H1 (cell line): ENCODE data around the gene GSE1. TPM values are rescaled to one million over a fixed set of nuclear protein-coding genes. Genes with fewer than 3 reads are reported as not detected.
A peak's percentile ranks its signal among the peaks of the same experiment; 100 is the strongest.

ENCODE experiments used
- CTCF ChIA-PET: fragments of 300-600 bp; sonication (Branson Sonifier 250); formaldehyde crosslinking; loops from one replicate; lab custom pipeline; 2021; ENCODE audit not compliant: partially characterized antibody; lab: Charles Lee
- POLR2A ChIA-PET: fragments of 300-600 bp; sonication (Branson Sonifier 250); formaldehyde crosslinking; loops from one replicate; lab custom pipeline; 2021; ENCODE audit warnings: inconsistent platforms; ENCODE audit not compliant: partially characterized antibody; lab: Charles Lee
- DNase-seq, 2 experiments: peaks; one replicate each; pipeline versions ENCODE4 v3.0.0 to v3.0.0-alpha.2; 2010 to 2022; ENCODE audit warnings: low spot score in 2 of 2, low read depth in 1 of 2, mixed read lengths in 1 of 2
- FAIRE-seq: peaks from 2 replicates; lab custom pipeline; 2011; peaks lifted over from hg19 to GRCh38; lab: Jason Lieb, UNC
- H2AFZ ChIP-seq: 2 replicates; pipeline ENCODE4 v1.8.1; 2012; ENCODE audit warnings: low read length, inconsistent platforms
- H2AK5ac ChIP-seq: 2 replicates; pipeline ENCODE4 v1.6.1; 2013; ENCODE audit warnings: low read depth, low read length
- H2BK120ac ChIP-seq: replicated peaks from 2 replicates; pipeline ENCODE3; 2013; ENCODE audit warnings: low read depth, low read length, inconsistent platforms
- H2BK12ac ChIP-seq: 2 replicates; pipeline ENCODE4 v1.6.1; 2013; ENCODE audit warnings: low read depth, low read length
- H2BK15ac ChIP-seq: 2 replicates; pipeline ENCODE4 v1.6.1; 2013; ENCODE audit warnings: low read length
- H2BK20ac ChIP-seq: 2 replicates; pipeline ENCODE4 v1.6.1; 2013; ENCODE audit warnings: low read length
- H2BK5ac ChIP-seq: 2 replicates; pipeline ENCODE4 v1.6.1; 2013; ENCODE audit warnings: low read depth, low read length
- H3K14ac ChIP-seq: 2 replicates; pipeline ENCODE4 v1.6.1; 2013; ENCODE audit warnings: inconsistent platforms; ENCODE audit not compliant: insufficient read length
- H3K18ac ChIP-seq: 2 replicates; pipeline ENCODE4 v1.6.1; 2013; ENCODE audit warnings: low read length; ENCODE audit errors: extremely low read depth
- H3K23ac ChIP-seq: 2 replicates; pipeline ENCODE4 v1.6.1; 2013; ENCODE audit warnings: inconsistent platforms; ENCODE audit not compliant: insufficient read length
- H3K23me2 ChIP-seq: 2 replicates; pipeline ENCODE4 v1.6.1; 2013; ENCODE audit warnings: low read depth, low read length
- H3K27ac ChIP-seq: 2 replicates; pipeline ENCODE4 v1.6.1; 2011; ENCODE audit warnings: low read depth, low read length, inconsistent platforms
- H3K27me3 ChIP-seq, 4 experiments: replicated peaks in 1 of 4; 1 replicate in 1 of 4; 2 replicates in 3 of 4; pipeline versions ENCODE4 v1.6.1 to v1.8.1; 2011 to 2013; ENCODE audit warnings: low read length in 3 of 4, mild to moderate bottlenecking in 3 of 4, inconsistent platforms in 2 of 4, mixed read lengths in 2 of 4, moderate library complexity in 1 of 4; ENCODE audit not compliant: control insufficient read depth in 3 of 4, insufficient read depth in 3 of 4; ENCODE audit errors: extremely low read depth in 1 of 4
- H3K36me3 ChIP-seq, 4 experiments: 2 replicates each; pipeline versions ENCODE4 v1.6.1 to v1.8.1; 2011 to 2013; ENCODE audit warnings: mild to moderate bottlenecking in 4 of 4, low read length in 3 of 4, moderate library complexity in 2 of 4, control low read depth in 1 of 4, inconsistent platforms in 1 of 4; ENCODE audit not compliant: insufficient read depth in 4 of 4, control insufficient read depth in 2 of 4
- H3K4ac ChIP-seq: replicated peaks from 2 replicates; pipeline ENCODE3; 2013; ENCODE audit warnings: low read length, low read depth, mixed read lengths, inconsistent platforms; ENCODE audit not compliant: insufficient read length
- H3K4me1 ChIP-seq, 4 experiments: replicated peaks in 1 of 4; 1 replicate in 1 of 4; 2 replicates in 3 of 4; pipeline versions ENCODE4 v1.6.1 to v1.8.1; 2011 to 2013; ENCODE audit warnings: low read length in 3 of 4, inconsistent platforms in 2 of 4, mixed read lengths in 1 of 4; ENCODE audit not compliant: insufficient read depth in 4 of 4, control insufficient read depth in 3 of 4
- H3K4me2 ChIP-seq, 2 experiments: 2 replicates each; pipeline versions ENCODE4 v1.6.1 to v1.8.1; 2011 to 2013; ENCODE audit warnings: low read depth in 2 of 2, low read length in 2 of 2, control low read depth in 1 of 2, inconsistent platforms in 1 of 2, mild to moderate bottlenecking in 1 of 2; ENCODE audit not compliant: insufficient read depth in 1 of 2
- H3K4me3 ChIP-seq, 4 experiments: fragments of 200-600, 300-600 bp in 1 of 4; sonication (generic), shearing (Covaris generic), sonication (Bioruptor Twin) in 1 of 4; 2 replicates each; pipeline versions ENCODE4 v1.5.1 to v1.8.1; 2011 to 2016; ENCODE audit warnings: low read length in 4 of 4, low read depth in 3 of 4, control low read depth in 2 of 4, inconsistent platforms in 2 of 4, mild to moderate bottlenecking in 2 of 4, mixed read lengths in 1 of 4, moderate library complexity in 1 of 4; ENCODE audit not compliant: insufficient read depth in 2 of 4; ENCODE audit errors: extremely low read depth in 1 of 4
- H3K56ac ChIP-seq: replicated peaks from 2 replicates; pipeline ENCODE3; 2013; ENCODE audit warnings: low read depth, mild to moderate bottlenecking, mixed read lengths, low read length, inconsistent platforms; ENCODE audit not compliant: insufficient read length
- H3K79me1 ChIP-seq: 2 replicates; pipeline ENCODE4 v1.6.1; 2013; ENCODE audit warnings: low read depth, low read length, control low read depth
- H3K79me2 ChIP-seq, 2 experiments: 2 replicates each; pipeline versions ENCODE4 v1.6.1 to v1.8.1; 2012 to 2013; ENCODE audit warnings: low read length in 2 of 2, mild to moderate bottlenecking in 2 of 2, inconsistent platforms in 1 of 2; ENCODE audit not compliant: insufficient read depth in 2 of 2, control insufficient read depth in 1 of 2
- H3K9ac ChIP-seq, 4 experiments: replicated peaks in 1 of 4; 1 replicate in 1 of 4; 2 replicates in 3 of 4; pipeline versions ENCODE4 v1.6.1 to v1.8.1; 2011 to 2013; ENCODE audit warnings: low read depth in 3 of 4, low read length in 3 of 4, control low read depth in 2 of 4, mild to moderate bottlenecking in 2 of 4, moderate library complexity in 2 of 4, inconsistent platforms in 1 of 4; ENCODE audit errors: extremely low read depth in 1 of 4
- H3K9me3 ChIP-seq, 2 experiments: 2 replicates each; pipeline versions ENCODE4 v1.6.1 to v1.8.1; 2012 to 2013; ENCODE audit warnings: mild to moderate bottlenecking in 2 of 2, moderate library complexity in 2 of 2, control low read depth in 1 of 2, inconsistent platforms in 1 of 2, low read depth in 1 of 2, low read length in 1 of 2, mixed read lengths in 1 of 2; ENCODE audit not compliant: insufficient read depth in 2 of 2
- H4K20me1 ChIP-seq, 2 experiments: replicated peaks in 1 of 2; 2 replicates each; pipeline versions ENCODE3 to v1.8.1; 2011 to 2013; ENCODE audit warnings: inconsistent platforms in 2 of 2, low read length in 2 of 2, mild to moderate bottlenecking in 1 of 2; ENCODE audit not compliant: insufficient read depth in 2 of 2, control insufficient read depth in 1 of 2
- H4K5ac ChIP-seq: 2 replicates; pipeline ENCODE4 v1.6.1; 2013; ENCODE audit warnings: low read length, low read depth, mixed read lengths, inconsistent platforms; ENCODE audit not compliant: insufficient read length
- H4K8ac ChIP-seq: 2 replicates; pipeline ENCODE4 v1.8.0; 2013; ENCODE audit warnings: mild to moderate bottlenecking, moderate library complexity, low read length, inconsistent platforms; ENCODE audit not compliant: insufficient read depth; ENCODE audit errors: extremely low read depth
- H4K91ac ChIP-seq: replicated peaks from 2 replicates; pipeline ENCODE3; 2013; ENCODE audit warnings: low read length, mixed read lengths, inconsistent platforms; ENCODE audit not compliant: insufficient read length
- BRCA1 ChIP-seq: IDR thresholded peaks from 2 replicates; pipeline ENCODE4 v1.6.1; 2012; ENCODE audit warnings: low read depth, low read length, improper control_type of control experiment
- CBX5 ChIP-seq: fragments of 300-800, 300-1000 bp; sonication (generic); IDR thresholded peaks from 2 replicates; pipeline ENCODE4 v1.7.1; 2016; ENCODE audit warnings: antibody characterized with exemption, low read length, low read depth
- CEBPB ChIP-seq: IDR thresholded peaks from 2 replicates; pipeline ENCODE4 v1.6.1; 2012; ENCODE audit warnings: low read depth, low read length
- CREB1 ChIP-seq: IDR thresholded peaks from 2 replicates; pipeline ENCODE4 v1.6.1; 2012; ENCODE audit warnings: inconsistent platforms
- FOSL1 ChIP-seq: IDR thresholded peaks from 2 replicates; pipeline ENCODE4 v1.6.1; 2011; ENCODE audit warnings: mild to moderate bottlenecking, low read depth, low read length, moderate library complexity; ENCODE audit not compliant: insufficient read depth
- JUN ChIP-seq: IDR thresholded peaks from 2 replicates; pipeline ENCODE4 v1.6.1; 2011; ENCODE audit warnings: low read depth, mild to moderate bottlenecking, improper control_type of control experiment, low read length
- JUND ChIP-seq: IDR thresholded peaks from 2 replicates; pipeline ENCODE4 v1.6.1; 2011; ENCODE audit warnings: mild to moderate bottlenecking, improper control_type of control experiment, low read length
- KDM5A ChIP-seq: fragments of 200-600 bp; IDR thresholded peaks from 2 replicates; pipeline ENCODE4 v1.7.1; 2012; ENCODE audit warnings: mild to moderate bottlenecking, low read length, inconsistent platforms, mixed read lengths
- MAFK ChIP-seq: IDR thresholded peaks from 2 replicates; pipeline ENCODE4 v1.6.1; 2012; ENCODE audit warnings: low read depth, mild to moderate bottlenecking, improper control_type of control experiment, low read length
- SP2 ChIP-seq: IDR thresholded peaks from 2 replicates; pipeline ENCODE4 v1.6.1; 2012; ENCODE audit warnings: mild to moderate bottlenecking, low read length, inconsistent platforms
- SUZ12 ChIP-seq: fragments of 200-600 bp; sonication (generic); IDR thresholded peaks from 2 replicates; pipeline ENCODE4 v1.6.1; 2012; ENCODE audit warnings: mild to moderate bottlenecking, inconsistent platforms, low read length, moderate library complexity, mixed read lengths
- TBP ChIP-seq: IDR thresholded peaks from 2 replicates; pipeline ENCODE4 v1.6.1; 2011; ENCODE audit warnings: low read depth, low read length, improper control_type of control experiment
- YY1 ChIP-seq: IDR thresholded peaks from 2 replicates; pipeline ENCODE4 v1.6.1; 2011; ENCODE audit warnings: low read depth, mild to moderate bottlenecking, low read length
- ZNF274 ChIP-seq: IDR thresholded peaks from 2 replicates; pipeline ENCODE4 v1.7.0; 2012; ENCODE audit warnings: low read length, borderline replicate concordance; ENCODE audit errors: extremely low read depth
- WGBS, 2 experiments: shearing (Covaris generic) in 1 of 2; methylation state at CpG; one replicate each; pipeline versions ENCODE4 v1.1.6 to v1.1.7; 2013 to 2015; ENCODE audit warnings: low lambda C conversion rate in 2 of 2, mixed read lengths in 2 of 2, inconsistent platforms in 1 of 2, low coverage in 1 of 2, missing lambda C conversion rate in 1 of 2; ENCODE audit not compliant: insufficient replicate concordance in 2 of 2, insufficient coverage in 1 of 2, insufficient read length in 1 of 2; ENCODE audit errors: extremely low coverage in 1 of 2, missing lambda C conversion rate in 1 of 2; 5-methylcytosine and 5-hydroxymethylcytosine counted together
- polyA plus RNA-seq, 7 experiments: library from polyadenylated mRNA; depleted of rRNA in 3 of 7; stranded (reverse) in 5 of 7; unstranded in 2 of 7; fragments of >200 nt in 5 of 7; fragments of 200-250 nt in 2 of 7; gene quantifications; 1 replicate in 5 of 7; 2 replicates in 1 of 7; 4 replicates in 1 of 7; pipeline versions ENCODE4 v1.2.1 to v1.2.3, GENCODE V29; 2011 to 2013; ENCODE audit warnings: missing spikeins in 2 of 7, mixed read lengths in 2 of 7
- total RNA-seq: library from RNA; stranded (reverse); fragmentation: NEBNext Ultra II Directional; extraction: Animal tissue kit (Norgen Biotek cat#: 25700); gene quantifications from 2 replicates; pipeline ENCODE4 v1.2.1, GENCODE V29; 2021
- TF ChIP-seq, protein P1 (sequence below): IDR thresholded peaks from 2 replicates; pipeline ENCODE4 v1.6.1; 2011; ENCODE audit warnings: low read length, improper control_type of control experiment

Gene GSE1
- total and polyA plus RNA-seq, 2 of the 8 experiments (the other 6 are each of a cell fraction or from before 2014, with no cell fraction given), result 26.0 to 65.6 TPM

DNA sequence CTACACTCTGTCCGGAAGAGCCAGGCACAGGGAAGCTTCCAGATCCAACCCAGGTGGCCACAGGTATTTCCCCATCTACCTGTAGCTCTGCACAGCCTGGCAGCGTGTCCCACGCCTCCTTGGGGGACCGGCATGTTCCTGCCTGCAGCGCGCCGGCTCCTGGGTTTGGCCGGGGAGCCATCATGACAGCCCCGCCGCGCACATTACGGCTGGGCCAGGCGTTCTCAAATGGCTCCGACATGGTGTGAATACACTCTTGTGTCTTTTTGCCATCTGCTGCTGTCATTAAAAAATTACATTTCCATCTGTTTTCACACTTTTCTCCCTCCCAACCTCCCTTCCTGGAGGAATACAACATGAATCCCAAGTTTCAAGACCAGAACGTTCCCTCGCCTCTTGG, 83.7 kb downstream of the GSE1 start:
- Histone ChIP-seq H3K79me2 (no peaks in the 10 kb centered on the region), H3K27ac (no peak overlapping the region), H2AK5ac (no peak overlapping the region), H3K4me2 (no peak overlapping the region), H3K9me3 (no peaks in the 10 kb centered on the region), H3K9ac (no peak overlapping the region), H4K8ac (peak overlapping the region; percentile 57; the same call in 1 of the 2 replicates), H3K79me1 (no peaks in the 10 kb centered on the region), H3K18ac (no peak overlapping the region), H2BK20ac (no peak overlapping the region), H3K14ac (no peak overlapping the region), H4K91ac (no peak overlapping the region), H4K20me1 (no peaks in the 10 kb centered on the region), H4K5ac (no peak overlapping the region), H2AFZ (no peak overlapping the region), H3K56ac (no peak overlapping the region), H3K4ac (no peak overlapping the region), H2BK120ac (no peak overlapping the region), H3K4me3 (no peak overlapping the region), H3K4me1 (peaks cover 0 to 6% (median 2%) of the 10 kb centered on the region in 4 experiments; a peak in 3 of 7 replicates), H2BK12ac (no peak overlapping the region), H2BK15ac (no peak overlapping the region), H3K23me2 (no peaks in the 10 kb centered on the region), H3K27me3 (no peaks in the 10 kb centered on the region), H3K36me3 (no peaks in the 10 kb centered on the region), H3K23ac (no peak overlapping the region), H2BK5ac (no peak overlapping the region)
- no peak for TF ChIP-seq YY1
- no peak for TF ChIP-seq TBP
- TF ChIP-seq ZNF274, result no peak
- no peak for TF ChIP-seq FOSL1
- no peak for TF ChIP-seq CBX5
- no peak for TF ChIP-seq CEBPB
- TF ChIP-seq BRCA1, result no peak
- no peak for TF ChIP-seq SP2
- no peak for TF ChIP-seq CREB1
- no peak for TF ChIP-seq JUN
- TF ChIP-seq KDM5A, result no peak
- TF ChIP-seq MAFK, result no peak
- TF ChIP-seq, protein P1, sequence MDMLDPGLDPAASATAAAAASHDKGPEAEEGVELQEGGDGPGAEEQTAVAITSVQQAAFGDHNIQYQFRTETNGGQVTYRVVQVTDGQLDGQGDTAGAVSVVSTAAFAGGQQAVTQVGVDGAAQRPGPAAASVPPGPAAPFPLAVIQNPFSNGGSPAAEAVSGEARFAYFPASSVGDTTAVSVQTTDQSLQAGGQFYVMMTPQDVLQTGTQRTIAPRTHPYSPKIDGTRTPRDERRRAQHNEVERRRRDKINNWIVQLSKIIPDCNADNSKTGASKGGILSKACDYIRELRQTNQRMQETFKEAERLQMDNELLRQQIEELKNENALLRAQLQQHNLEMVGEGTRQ, result no peak
- TF ChIP-seq JUND, result no peak
- no peak for TF ChIP-seq SUZ12
- 90% methylated on average over 16 of the region's 16 CpGs; no CpG with 5 or more reads in 1 of the 2 experiments for WGBS, 2 experiments
- FAIRE-seq (no peak), DNase-seq (no peak)
- POLR2A ChIA-PET, result no interaction called here
- CTCF ChIA-PET, result interaction anchor here (0.9 to 37.0 kb wide), 8 partner anchors 10 to 276 kb away, joined by 3 to 620 read pairs (median 4); no protein-coding TSS in a partner anchor
